ENCODE measurements around the gene ACADS.
"Not testable (repeated sequence)": the region's sequence is repeated elsewhere in the genome, so short reads cannot be mapped to it uniquely, and the experiment has no call there.

ACADS gene

GRCh38 chr12:120726510-120726793 is 826 bp downstream of the ACADS start:
- no peak overlapping the region for H2AFZ ChIP-seq (ENCODE audit: low read length)
- peak overlapping the region; percentile 82 for H3K4me3 ChIP-seq (ENCODE audit: low read depth, low read length, poor library complexity, severe bottlenecking)
- H3K36me3 ChIP-seq (ENCODE audit: insufficient read depth, low read length), result peaks cover 45% of the 10 kb centered on the region
- peak overlapping the region; percentile 100 for H3K4me2 ChIP-seq (ENCODE audit: low read length)
- no peaks in the 10 kb centered on the region for H3F3A ChIP-seq (ENCODE audit: insufficient read depth, low read length)
- peak overlapping the region; percentile 85 for H3K9ac ChIP-seq (ENCODE audit: low read length)
- H4K20me1 ChIP-seq (ENCODE audit: insufficient read depth, low read length), result no peaks in the 10 kb centered on the region
- H3K9me2 ChIP-seq (ENCODE audit: low read depth, low read length), result no peaks in the 10 kb centered on the region
- H3K79me2 ChIP-seq (ENCODE audit: insufficient read depth, low read length), result no peaks in the 10 kb centered on the region
- TF ChIP-seq CTCF (IDR thresholded peaks at IDR 0.05; ENCODE audit: low read length) (no peak), EZH2 (IDR thresholded peaks at IDR 0.05; ENCODE audit: borderline replicate concordance, low read length) (no peak)
- H3K27ac ChIP-seq (ENCODE audit: low read depth, low read length, poor library complexity, severe bottlenecking), result no peak overlapping the region
- H3K4me1 ChIP-seq (ENCODE audit: insufficient read depth, low read length, severe bottlenecking), result peaks cover 27% of the 10 kb centered on the region
- no peaks in the 10 kb centered on the region for H3K27me3 ChIP-seq (ENCODE audit: insufficient read depth, low read length)
- H3K9me3 ChIP-seq (ENCODE audit: low read length), result no peaks in the 10 kb centered on the region

- Histone ChIP-seq H3K79me2 (ENCODE audit: insufficient read depth, low read length) (no peaks in the 10 kb centered on the region), H2AFZ (ENCODE audit: low read length) (no peak overlapping the region), H3K4me2 (ENCODE audit: low read length) (no peak overlapping the region; the same call in 1 of the 2 replicates), H3K9ac (ENCODE audit: low read length) (no peak overlapping the region), H3K27ac (ENCODE audit: low read depth, low read length, poor library complexity, severe bottlenecking) (no peak overlapping the region), H3K36me3 (ENCODE audit: insufficient read depth, low read length) (peaks cover 40% of the 10 kb centered on the region), H3K4me1 (ENCODE audit: insufficient read depth, low read length, severe bottlenecking) (peaks cover 21% of the 10 kb centered on the region), H4K20me1 (ENCODE audit: insufficient read depth, low read length) (no peaks in the 10 kb centered on the region), H3F3A (ENCODE audit: insufficient read depth, low read length) (no peaks in the 10 kb centered on the region), H3K27me3 (ENCODE audit: insufficient read depth, low read length) (no peaks in the 10 kb centered on the region), H3K4me3 (ENCODE audit: low read depth, low read length, poor library complexity, severe bottlenecking) (no peak overlapping the region), H3K9me3 (ENCODE audit: low read length) (no peaks in the 10 kb centered on the region), H3K9me2 (ENCODE audit: low read depth, low read length) (no peaks in the 10 kb centered on the region)
- TF ChIP-seq CTCF (IDR thresholded peaks at IDR 0.05; ENCODE audit: low read length) (no peak), EZH2 (IDR thresholded peaks at IDR 0.05; ENCODE audit: borderline replicate concordance, low read length) (no peak)
Measured at GRCh38 chr12:120726961-120727360, 1.3 kb downstream of the ACADS start.

- not testable (repeated sequence) for H3K4me1 ChIP-seq (ENCODE audit: insufficient read depth, low read length, severe bottlenecking); H3K4me3 ChIP-seq (ENCODE audit: low read depth, low read length, poor library complexity, severe bottlenecking); H3K4me2 ChIP-seq (ENCODE audit: low read length); H3F3A ChIP-seq (ENCODE audit: insufficient read depth, low read length); H3K9me2 ChIP-seq (ENCODE audit: low read depth, low read length); H3K79me2 ChIP-seq (ENCODE audit: insufficient read depth, low read length); H3K27ac ChIP-seq (ENCODE audit: low read depth, low read length, poor library complexity, severe bottlenecking); H3K9me3 ChIP-seq (ENCODE audit: low read length); H3K27me3 ChIP-seq (ENCODE audit: insufficient read depth, low read length); H4K20me1 ChIP-seq (ENCODE audit: insufficient read depth, low read length); H2AFZ ChIP-seq (ENCODE audit: low read length); H3K9ac ChIP-seq (ENCODE audit: low read length)
- peaks cover 13% of the 10 kb centered on the region for H3K36me3 ChIP-seq (ENCODE audit: insufficient read depth, low read length)
Measured at GRCh38 chr12:120732198-120732597, 6.6 kb downstream of the ACADS start.

- TF ChIP-seq CTCF (IDR thresholded peaks at IDR 0.05; ENCODE audit: low read length), result no peak
- no peak for TF ChIP-seq EZH2 (IDR thresholded peaks at IDR 0.05; ENCODE audit: borderline replicate concordance, low read length)
- no peaks in the 10 kb centered on the region for H3K79me2 ChIP-seq (ENCODE audit: insufficient read depth, low read length)
- no peaks in the 10 kb centered on the region for H3K27me3 ChIP-seq (ENCODE audit: insufficient read depth, low read length)
- no peak overlapping the region for H3K4me3 ChIP-seq (ENCODE audit: low read depth, low read length, poor library complexity, severe bottlenecking)
- no peaks in the 10 kb centered on the region for H3K4me1 ChIP-seq (ENCODE audit: insufficient read depth, low read length, severe bottlenecking)
- peaks cover 13% of the 10 kb centered on the region for H3K36me3 ChIP-seq (ENCODE audit: insufficient read depth, low read length)
- H2AFZ ChIP-seq (ENCODE audit: low read length), result no peak overlapping the region
- no peaks in the 10 kb centered on the region for H3K9me3 ChIP-seq (ENCODE audit: low read length)
- H4K20me1 ChIP-seq (ENCODE audit: insufficient read depth, low read length), result no peaks in the 10 kb centered on the region
- H3K9ac ChIP-seq (ENCODE audit: low read length), result no peak overlapping the region
- no peak overlapping the region for H3K4me2 ChIP-seq (ENCODE audit: low read length)
- no peak overlapping the region for H3K27ac ChIP-seq (ENCODE audit: low read depth, low read length, poor library complexity, severe bottlenecking)
- H3K9me2 ChIP-seq (ENCODE audit: low read depth, low read length), result no peaks in the 10 kb centered on the region
- H3F3A ChIP-seq (ENCODE audit: insufficient read depth, low read length), result no peaks in the 10 kb centered on the region
Measured at GRCh38 chr12:120733574-120733973, 7.9 kb downstream of the ACADS start.
